OCI-LY3 (cell line): Measurements from ENCODE around the gene FOSL1.

Experiments
- CTCF ChIP-seq: fragments of 200-600, 300-600 bp; sonication (generic); IDR thresholded peaks from 2 replicates; pipeline ENCODE4 v1.5.1; 2014; ENCODE audit warnings: antibody characterized with exemption, low read length, low read depth
- EZH2phosphoT487 ChIP-seq: fragments of 200-600 bp; shearing (Covaris generic); IDR thresholded peaks from 2 replicates; pipeline ENCODE4 v1.6.1; 2018; ENCODE audit warnings: antibody characterized with exemption, mixed run types, low read depth

- no peak for TF ChIP-seq CTCF
- no peak for TF ChIP-seq EZH2phosphoT487
These were observed 3.9 kb downstream of the FOSL1 start for GRCh38 chr11:65896034-65896999.
